A673 (cell line): ENCODE measurements around the gene F2RL3.

Source experiments
- CTCF ChIP-seq: fragments of 300-800, 200-600 bp; sonication (generic); conservative IDR thresholded peaks from 2 replicates; pipeline ENCODE4 v1.5.1; 2017; ENCODE audit warnings: low read depth, mild to moderate bottlenecking, antibody characterized with exemption, low read length, moderate library complexity, mixed read lengths
- EZH2 ChIP-seq: fragments of 200-600 bp; sonication (generic); IDR thresholded peaks from 2 replicates; pipeline ENCODE4 v1.6.1; 2017; ENCODE audit warnings: borderline replicate concordance, low read depth, mild to moderate bottlenecking, mixed read lengths, antibody characterized with exemption, low read length; ENCODE audit not compliant: poor library complexity, severe bottlenecking

GRCh38 chr19:16856091-16856490 is 32.7 kb upstream of the F2RL3 start:
- TF ChIP-seq CTCF (no peak), EZH2 (no peak)
